Sigmoid colon (tissue), 7 donors: ENCODE measurements around the gene PDZRN3. TPM values are rescaled to one million over a fixed set of nuclear protein-coding genes. Genes with fewer than 3 reads are reported as not detected.

ENCODE experiments used
- DNase-seq: peaks from one replicate; pipeline ENCODE4 v3.0.0-alpha.2; 2019
- H3K27ac ChIP-seq, 4 donors: fragments of 200-600 bp; sonication (generic); one replicate each; pipeline ENCODE4 v1.5.1; 2016 to 2019; ENCODE audit warnings: mild to moderate bottlenecking in 1 of 4
- H3K27me3 ChIP-seq, 3 donors: fragments of 200-600 bp; sonication (generic); one replicate each; pipeline ENCODE4 v1.5.1; 2019; ENCODE audit warnings: mild to moderate bottlenecking in 1 of 3
- H3K36me3 ChIP-seq, 4 donors: fragments of 200-600 bp; sonication (generic); one replicate each; pipeline ENCODE4 v1.5.1; 2016 to 2019
- H3K4me1 ChIP-seq, 4 donors: fragments of 200-600 bp; sonication (generic); one replicate each; pipeline ENCODE4 v1.5.1; 2017 to 2019
- H3K4me3 ChIP-seq, 4 donors: fragments of 200-600 bp; sonication (generic); one replicate each; pipeline ENCODE4 v1.5.1; 2017 to 2019; ENCODE audit warnings: mild to moderate bottlenecking in 2 of 4, moderate library complexity in 1 of 4
- H3K9me3 ChIP-seq, 4 donors: fragments of 200-600 bp in 3 of 4; sonication (generic) in 3 of 4; one replicate each; pipeline versions ENCODE4 v1.5.1 to v1.6.1; 2013 to 2019
- CTCF ChIP-seq, 4 experiments: fragments of 450-650 bp in 3 of 4; fragments of 200-600 bp in 1 of 4; IDR thresholded peaks; one replicate each; pipeline ENCODE4 v1.5.1; 2016 to 2019; ENCODE audit warnings: antibody characterized with exemption in 4 of 4, mild to moderate bottlenecking in 3 of 4, moderate library complexity in 2 of 4
- EP300 ChIP-seq, 4 donors: sonication (generic); formaldehyde crosslinking; IDR thresholded peaks; one replicate each; pipeline ENCODE4 v1.6.1; 2017; ENCODE audit warnings: antibody characterized with exemption in 4 of 4
- POLR2A ChIP-seq, 2 donors: fragments of 450-650 bp; IDR thresholded peaks; one replicate each; pipeline ENCODE4 v1.6.1; 2016; ENCODE audit warnings: antibody characterized with exemption in 2 of 2, mild to moderate bottlenecking in 2 of 2, moderate library complexity in 2 of 2
- POLR2AphosphoS5 ChIP-seq, 4 donors: sonication (generic); formaldehyde crosslinking; IDR thresholded peaks; one replicate each; pipeline ENCODE4 v1.6.1; 2017; ENCODE audit warnings: antibody characterized with exemption in 4 of 4
- WGBS, 2 donors: extraction: QIAGEN DNeasy Blood & Tissue Kit; methylation state at CpG; one replicate each; pipeline ENCODE4 v1.1.7; 2013; 5-methylcytosine and 5-hydroxymethylcytosine counted together
- intact Hi-C: fragments of 100-400 bp; cut with DNase I; formaldehyde crosslinking; loops from one replicate; pipeline ENCODE4 v1.15.1; 2023
- polyA plus RNA-seq, 3 donors: library from polyadenylated mRNA; stranded (reverse); fragments of 200-250 nt; gene quantifications; one replicate each; pipeline ENCODE4 v1.2.3, GENCODE V29; 2013
- total RNA-seq, 4 donors: library from RNA; depleted of rRNA; stranded (reverse); fragments of >200 nt; gene quantifications; one replicate each; pipeline ENCODE4 v1.1.0, GENCODE V29; 2016
- donor health status: healthy with polysubstance abuse.
- donor health status: Bipolar disorder and iron deficiency.
- donor health status: healthy.

PDZRN3 gene
- total and polyA plus RNA-seq, 7 donors: 7.2 to 209 (median 172) TPM

DNA sequence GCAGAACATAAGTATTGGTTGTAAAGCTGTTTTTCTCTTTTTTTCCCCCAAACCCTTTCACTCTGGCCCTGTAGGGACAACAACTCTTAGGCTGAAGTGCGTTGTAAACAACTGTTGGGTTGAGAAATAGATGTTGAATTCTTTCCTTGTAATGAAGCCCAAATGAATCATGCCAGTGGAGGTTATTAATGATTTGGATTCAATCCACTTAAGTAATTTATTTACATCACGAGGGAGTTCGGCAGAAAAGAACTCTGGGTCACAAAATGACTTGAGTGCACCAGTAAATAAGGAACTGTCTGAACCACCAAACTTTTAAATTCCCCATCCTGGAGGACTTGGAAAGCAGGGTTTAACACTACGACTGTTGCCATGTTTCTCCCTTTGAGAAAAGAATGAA, 218.9 kb downstream of the PDZRN3 start:
- WGBS, 2 donors: 77% methylated on average over 4 of the region's 4 CpGs
- peak overlapping the region; percentile 57 to 72 (median 66) for H3K27ac ChIP-seq
- H3K27me3 ChIP-seq: no peaks in the 10 kb centered on the region
- H3K36me3 ChIP-seq: peaks cover 0 to 13% (median 0%) of the 10 kb centered on the region in 4 donors
- intact Hi-C loops: loop anchor here (10.0 kb wide), 1 partner anchor 81 kb away; no protein-coding TSS in a partner anchor
- TF ChIP-seq EP300 (IDR thresholded peaks at IDR 0.05): no peak
- no peak for TF ChIP-seq POLR2A (IDR thresholded peaks at IDR 0.05)
- peak; percentile 27 to 65 (median 43) for TF ChIP-seq POLR2AphosphoS5 (IDR thresholded peaks at IDR 0.05)
- DNase-seq: no peak
- no peak overlapping the region for H3K4me3 ChIP-seq
- H3K4me1 ChIP-seq: peaks cover 0 to 98% (median 91%) of the 10 kb centered on the region in 4 donors
- H3K9me3 ChIP-seq: no peaks in the 10 kb centered on the region

- intact Hi-C loops: loop anchor here (10.0 kb wide), 1 partner anchor 80 kb away; no protein-coding TSS in a partner anchor
- no peak overlapping the region for H3K4me3 ChIP-seq
- 90 to 91% methylated on average over 4 of the region's 4 CpGs for WGBS, 2 donors
- TF ChIP-seq CTCF (IDR thresholded peaks at IDR 0.05) (no peak), EP300 (IDR thresholded peaks at IDR 0.05) (no peak), POLR2AphosphoS5 (IDR thresholded peaks at IDR 0.05) (no peak), POLR2A (IDR thresholded peaks at IDR 0.05) (no peak)
- peak overlapping the region; percentile 57 to 72 (median 66) for H3K27ac ChIP-seq
- no peaks in the 10 kb centered on the region for H3K27me3 ChIP-seq
- DNase-seq: no peak
- peaks cover 0 to 22% (median 2%) of the 10 kb centered on the region in 4 donors for H3K36me3 ChIP-seq
- H3K4me1 ChIP-seq: peaks cover 0 to 98% (median 90%) of the 10 kb centered on the region in 4 donors
- H3K9me3 ChIP-seq: no peaks in the 10 kb centered on the region
Observed at GRCh38 chr3:73405000-73405399, 219.7 kb downstream of the PDZRN3 start.

- peak overlapping the region; percentile 57 to 72 (median 66) for H3K27ac ChIP-seq
- no peaks in the 10 kb centered on the region for H3K9me3 ChIP-seq
- no peak for TF ChIP-seq POLR2AphosphoS5 (IDR thresholded peaks at IDR 0.05)
- no peak for TF ChIP-seq POLR2A (IDR thresholded peaks at IDR 0.05)
- no peak for TF ChIP-seq CTCF (IDR thresholded peaks at IDR 0.05)
- no peak for TF ChIP-seq EP300 (IDR thresholded peaks at IDR 0.05)
- H3K27me3 ChIP-seq: no peaks in the 10 kb centered on the region
- H3K4me3 ChIP-seq: no peak overlapping the region
- H3K36me3 ChIP-seq: peaks cover 0 to 25% (median 5%) of the 10 kb centered on the region in 4 donors
- no peak for DNase-seq
- H3K4me1 ChIP-seq: peaks cover 0 to 98% (median 90%) of the 10 kb centered on the region in 4 donors
- intact Hi-C loops: loop anchor here (10.0 kb wide), 1 partner anchor 80 kb away; no protein-coding TSS in a partner anchor
- WGBS, 2 donors: 82 to 93% methylated on average over 5 of the region's 5 CpGs
Observed at GRCh38 chr3:73404435-73404834, 220.3 kb downstream of the PDZRN3 start.

DNA sequence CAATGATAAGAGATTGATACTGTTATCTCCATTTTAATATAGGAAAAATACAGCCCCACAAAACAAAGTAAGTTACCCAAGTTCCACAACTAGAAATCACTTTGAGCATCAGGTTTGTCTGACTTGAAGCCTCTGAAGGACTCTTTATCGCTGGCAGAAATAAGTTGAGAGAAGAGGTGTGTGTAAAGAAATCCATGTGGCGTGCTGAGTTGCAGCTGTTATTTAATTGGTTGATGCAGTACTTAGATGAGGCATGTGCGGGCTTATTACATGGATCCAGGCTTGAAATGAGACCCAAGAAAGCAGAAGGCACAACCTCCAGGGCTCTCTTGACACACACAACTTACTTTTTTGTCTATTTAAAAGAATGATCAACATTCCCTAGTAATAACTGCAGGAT, 221.3 kb downstream of the PDZRN3 start:
- peaks cover 0 to 98% (median 83%) of the 10 kb centered on the region in 4 donors for H3K4me1 ChIP-seq
- WGBS, 2 donors: 96% methylated on average over 3 of the region's 3 CpGs
- TF ChIP-seq POLR2AphosphoS5 (IDR thresholded peaks at IDR 0.05) (no peak), EP300 (IDR thresholded peaks at IDR 0.05) (no peak), POLR2A (IDR thresholded peaks at IDR 0.05) (no peak), CTCF (IDR thresholded peaks at IDR 0.05) (no peak)
- DNase-seq: no peak
- no peaks in the 10 kb centered on the region for H3K9me3 ChIP-seq
- intact Hi-C loops: loop anchor here (10.0 kb wide), 1 partner anchor 79 kb away; no protein-coding TSS in a partner anchor
- no peaks in the 10 kb centered on the region for H3K27me3 ChIP-seq
- H3K4me3 ChIP-seq: no peak overlapping the region
- peaks cover 0 to 29% (median 6%) of the 10 kb centered on the region in 4 donors for H3K36me3 ChIP-seq
- peak overlapping the region in 3 of 4 donors; percentile 62 to 71 (median 65) for H3K27ac ChIP-seq

- Histone ChIP-seq H3K27ac (peak overlapping the region; percentile 51 to 71 (median 66)), H3K9me3 (no peaks in the 10 kb centered on the region), H3K27me3 (no peaks in the 10 kb centered on the region), H3K4me1 (peaks cover 0 to 81% (median 66%) of the 10 kb centered on the region in 4 donors), H3K4me3 (no peak overlapping the region), H3K36me3 (peaks cover 0 to 45% (median 10%) of the 10 kb centered on the region in 4 donors)
- TF ChIP-seq POLR2A (IDR thresholded peaks at IDR 0.05) (no peak), POLR2AphosphoS5 (IDR thresholded peaks at IDR 0.05) (peak; percentile 32 to 57 (median 42))
- peak; percentile 86 for DNase-seq
- intact Hi-C loops: loop anchor here (10.0 kb wide), 1 partner anchor 77 kb away; no protein-coding TSS in a partner anchor
- WGBS, 2 donors: 68 to 81% methylated on average over 7 of the region's 7 CpGs
Observed at GRCh38 chr3:73401616-73402279, 223.0 kb downstream of the PDZRN3 start.
